H9 (cell line): Measurements from ENCODE around the gene GSTM3. TPM values are rescaled to one million over a fixed set of nuclear protein-coding genes. Genes with fewer than 3 reads are reported as not detected.
"Not testable (repeated sequence)": the region's sequence is repeated elsewhere in the genome, so short reads cannot be mapped to it uniquely, and the experiment has no call there.

Experiments used
- DNase-seq: peaks from one replicate; pipeline ENCODE4 v3.0.0-alpha.2; 2017
- H2AFZ ChIP-seq: one replicate; pipeline ENCODE4 v1.6.1; 2013; ENCODE audit warnings: mild to moderate bottlenecking, low read length, control low read depth, moderate library complexity
- H2AK5ac ChIP-seq: 2 replicates; pipeline ENCODE4 v1.6.1; 2013; ENCODE audit warnings: low read length, control low read depth, mixed read lengths; ENCODE audit not compliant: insufficient read length
- H2BK120ac ChIP-seq: one replicate; pipeline ENCODE4 v1.6.1; 2013; ENCODE audit warnings: low read depth, mild to moderate bottlenecking, low read length, control low read depth, inconsistent platforms; ENCODE audit not compliant: poor library complexity, severe bottlenecking
- H2BK12ac ChIP-seq: 2 replicates; pipeline ENCODE4 v1.6.1; 2013; ENCODE audit warnings: low read length, control low read depth, mixed read lengths, low read depth; ENCODE audit not compliant: insufficient read length
- H2BK15ac ChIP-seq: 2 replicates; pipeline ENCODE4 v1.6.1; 2013; ENCODE audit warnings: low read depth, low read length, control low read depth
- H2BK20ac ChIP-seq: one replicate; pipeline ENCODE4 v1.6.1; 2013; ENCODE audit warnings: low read depth, mild to moderate bottlenecking, low read length, control low read depth, inconsistent platforms; ENCODE audit not compliant: poor library complexity, severe bottlenecking
- H2BK5ac ChIP-seq: 2 replicates; pipeline ENCODE4 v1.6.1; 2013; ENCODE audit warnings: low read length, control low read depth, mixed read lengths; ENCODE audit not compliant: insufficient read length
- H3K14ac ChIP-seq: 2 replicates; pipeline ENCODE4 v1.6.1; 2013; ENCODE audit warnings: low read length, control low read depth; ENCODE audit not compliant: insufficient read depth
- H3K18ac ChIP-seq: 2 replicates; pipeline ENCODE4 v1.6.1; 2013; ENCODE audit warnings: low read depth, mild to moderate bottlenecking, mixed read lengths, low read length, control low read depth; ENCODE audit not compliant: insufficient read length
- H3K23ac ChIP-seq: 2 replicates; pipeline ENCODE4 v1.6.1; 2013; ENCODE audit warnings: low read length, control low read depth, mixed read lengths, low read depth; ENCODE audit not compliant: insufficient read length
- H3K23me2 ChIP-seq: 2 replicates; pipeline ENCODE4 v1.6.1; 2013; ENCODE audit warnings: low read depth, mild to moderate bottlenecking, mixed read lengths, low read length, control low read depth; ENCODE audit not compliant: insufficient read length, poor library complexity, severe bottlenecking
- H3K27ac ChIP-seq: 2 replicates; pipeline ENCODE4 v1.5.1; 2013; ENCODE audit warnings: low read length, control low read depth, mixed read lengths, low read depth; ENCODE audit not compliant: insufficient read length
- H3K27me3 ChIP-seq: 2 replicates; pipeline ENCODE4 v1.6.1; 2013; ENCODE audit warnings: low read length, control low read depth, inconsistent platforms; ENCODE audit not compliant: insufficient read depth
- H3K4ac ChIP-seq: 2 replicates; pipeline ENCODE4 v1.6.1; 2013; ENCODE audit warnings: low read depth, mild to moderate bottlenecking, control low read depth, inconsistent platforms, low read length, moderate library complexity
- H3K4me1 ChIP-seq: 2 replicates; pipeline ENCODE4 v1.6.1; 2013; ENCODE audit warnings: low read length, control low read depth, inconsistent platforms; ENCODE audit not compliant: insufficient read depth
- H3K4me2 ChIP-seq: 2 replicates; pipeline ENCODE4 v1.6.1; 2013; ENCODE audit warnings: low read length, control low read depth, mixed read lengths; ENCODE audit not compliant: insufficient read length, insufficient read depth
- H3K56ac ChIP-seq: 2 replicates; pipeline ENCODE4 v1.6.1; 2013; ENCODE audit warnings: low read depth, mild to moderate bottlenecking, mixed read lengths, low read length, control low read depth; ENCODE audit not compliant: insufficient read length
- H3K79me1 ChIP-seq: 2 replicates; pipeline ENCODE4 v1.6.1; 2013; ENCODE audit warnings: low read depth, mild to moderate bottlenecking, moderate library complexity, low read length, control low read depth, inconsistent platforms; ENCODE audit not compliant: insufficient read depth, poor library complexity, severe bottlenecking
- H3K79me2 ChIP-seq: 2 replicates; pipeline ENCODE4 v1.6.1; 2013; ENCODE audit warnings: low read length, control low read depth, inconsistent platforms; ENCODE audit not compliant: insufficient read depth
- H3K9ac ChIP-seq: 2 replicates; pipeline ENCODE4 v1.6.1; 2013; ENCODE audit warnings: low read length, control low read depth, mixed read lengths; ENCODE audit not compliant: insufficient read length; ENCODE audit errors: extremely low read depth
- H3K9me3 ChIP-seq: one replicate; pipeline ENCODE4 v1.6.1; 2013; ENCODE audit warnings: low read depth, low read length, inconsistent platforms; ENCODE audit not compliant: control insufficient read depth
- H3T11ph ChIP-seq: one replicate; pipeline ENCODE4 v1.6.1; 2013; ENCODE audit warnings: mild to moderate bottlenecking, low read length, control low read depth, inconsistent platforms
- H4K20me1 ChIP-seq: one replicate; pipeline ENCODE4 v1.6.1; 2013; ENCODE audit not compliant: control insufficient read depth, insufficient read length, insufficient read depth
- H4K5ac ChIP-seq: 2 replicates; pipeline ENCODE4 v1.6.1; 2013; ENCODE audit warnings: low read depth, mild to moderate bottlenecking, mixed read lengths, low read length, control low read depth; ENCODE audit not compliant: insufficient read length
- H4K8ac ChIP-seq: replicated peaks from 2 replicates; pipeline ENCODE4 v1.6.1; 2013; ENCODE audit warnings: low read length, control low read depth, mixed read lengths, low read depth; ENCODE audit not compliant: insufficient read length
- H4K91ac ChIP-seq: 2 replicates; pipeline ENCODE4 v1.6.1; 2013; ENCODE audit warnings: low read depth, mild to moderate bottlenecking, moderate library complexity, mixed read lengths, low read length, control low read depth; ENCODE audit not compliant: insufficient read length
- H3K27ac Mint-ChIP-seq, 3 experiments: 2 replicates in 2 of 3; 3 replicates in 1 of 3; pipeline ENCODE4 v1.8.0; 2020 to 2021; ENCODE audit warnings: mixed read lengths in 3 of 3, mild to moderate bottlenecking in 1 of 3, moderate library complexity in 1 of 3
- H3K27me3 Mint-ChIP-seq: 2 replicates; pipeline ENCODE4 v1.8.0; 2021; ENCODE audit warnings: low read depth, mild to moderate bottlenecking, moderate library complexity, mixed read lengths
- H3K36me3 Mint-ChIP-seq, 3 experiments: 2 replicates in 2 of 3; 3 replicates in 1 of 3; pipeline ENCODE4 v1.8.0; 2020 to 2021; ENCODE audit warnings: low read depth in 3 of 3, mixed read lengths in 3 of 3; ENCODE audit not compliant: insufficient read depth in 1 of 3
- H3K4me1 Mint-ChIP-seq, 2 experiments: 2 replicates each; pipeline ENCODE4 v1.8.0; 2020; ENCODE audit warnings: mixed read lengths in 2 of 2
- H3K4me3 Mint-ChIP-seq, 2 experiments: 2 replicates in 1 of 2; 3 replicates in 1 of 2; pipeline ENCODE4 v1.8.0; 2020 to 2021; ENCODE audit warnings: mild to moderate bottlenecking in 2 of 2, mixed read lengths in 2 of 2, moderate library complexity in 1 of 2
- H3K9me3 Mint-ChIP-seq, 2 experiments: 2 replicates in 1 of 2; 3 replicates in 1 of 2; pipeline ENCODE4 v1.8.0; 2020; ENCODE audit warnings: mild to moderate bottlenecking in 2 of 2, mixed read lengths in 2 of 2, moderate library complexity in 1 of 2
- CTCF ChIP-seq: fragments of 200-600 bp; sonication (generic); conservative IDR thresholded peaks from 3 replicates; pipeline ENCODE4 v1.8.0; 2021; ENCODE audit warnings: antibody characterized with exemption, mild to moderate bottlenecking
- WGBS: extraction: QIAGEN DNeasy Blood & Tissue Kit; methylation state at CpG from one replicate; pipeline ENCODE4 v1.1.7; 2013; ENCODE audit warnings: missing lambda C conversion rate, low lambda C conversion rate, mixed read lengths; ENCODE audit not compliant: insufficient read length; ENCODE audit errors: extremely low coverage; 5-methylcytosine and 5-hydroxymethylcytosine counted together
- total RNA-seq: library from RNA; stranded (reverse); gene quantifications from 2 replicates; pipeline ENCODE4 v1.2.1, GENCODE V29; 2021

The GSTM3 gene
- total RNA-seq, 1 experiment from 2014 or later, result 3.5 TPM

- Histone ChIP-seq H3K79me2 (no peaks in the 10 kb centered on the region), H3K56ac (no peak overlapping the region), H3K27ac (no peak overlapping the region), H3K4ac (no peak overlapping the region), H3K14ac (no peak overlapping the region), H3T11ph (no peak overlapping the region), H3K9me3 (no peaks in the 10 kb centered on the region), H3K4me2 (no peak overlapping the region), H2BK15ac (no peak overlapping the region), H3K9ac (no peak overlapping the region), H2BK120ac (no peak overlapping the region), H2BK20ac (no peak overlapping the region), H4K91ac (no peak overlapping the region), H2AK5ac (no peak overlapping the region), H2AFZ (no peak overlapping the region), H4K5ac (no peak overlapping the region), H3K79me1 (no peaks in the 10 kb centered on the region), H2BK5ac (no peak overlapping the region), H3K23ac (no peak overlapping the region), H3K18ac (no peak overlapping the region), H3K23me2 (no peaks in the 10 kb centered on the region), H4K8ac (no peak overlapping the region), H4K20me1 (no peaks in the 10 kb centered on the region), H3K4me1 (no peaks in the 10 kb centered on the region), H2BK12ac (no peak overlapping the region), H3K27me3 (no peaks in the 10 kb centered on the region; the same call in 1 of the 2 replicates)
- Mint-ChIP-seq H3K36me3 (peaks cover 6 to 16% (median 8%) of the 10 kb centered on the region in 3 experiments; a peak in 5 of 7 replicates), H3K4me1 (no peaks in the 10 kb centered on the region), H3K27me3 (peaks cover 14% of the 10 kb centered on the region), H3K9me3 (peaks cover 16 to 21% of the 10 kb centered on the region in 2 experiments), H3K27ac (no peak overlapping the region), H3K4me3 (no peak overlapping the region)
- WGBS, result no CpG with 5 or more reads among the region's 22 CpGs
- DNase-seq, result no peak
- no peak for TF ChIP-seq CTCF
These were observed 28.4 kb downstream of the GSTM3 start for GRCh38 chr1:109712321-109712864.

GRCh38 chr1:109711593-109712320 is 29.1 kb downstream of the GSTM3 start, which contains the start of gene GSTM5:
TSS of gene GSTM5 (plus strand) at chr1:109712251. CDS start at chr1:109712313, 62 bp downstream.
- not testable (repeated sequence) for H2AK5ac ChIP-seq, H3K56ac ChIP-seq, H3K9me3 ChIP-seq, H2BK120ac ChIP-seq, H3K4me2 ChIP-seq, H3K27ac Mint-ChIP-seq, H4K20me1 ChIP-seq, H4K5ac ChIP-seq, H2BK12ac ChIP-seq, H3K4me3 Mint-ChIP-seq, H3T11ph ChIP-seq, H3K27ac ChIP-seq, H3K79me2 ChIP-seq, H3K4me1 Mint-ChIP-seq, H3K79me1 ChIP-seq, H2AFZ ChIP-seq, H3K18ac ChIP-seq, H4K91ac ChIP-seq, H3K23ac ChIP-seq, H2BK15ac ChIP-seq, H3K9ac ChIP-seq, H2BK20ac ChIP-seq, H3K27me3 ChIP-seq, H3K14ac ChIP-seq, H4K8ac ChIP-seq, H3K4me1 ChIP-seq, H2BK5ac ChIP-seq, DNase-seq, H3K23me2 ChIP-seq, H3K4ac ChIP-seq
- Mint-ChIP-seq H3K9me3 (peaks cover 16 to 21% of the 10 kb centered on the region in 2 experiments), H3K36me3 (peaks cover 6 to 16% (median 8%) of the 10 kb centered on the region in 3 experiments; a peak in 5 of 7 replicates), H3K27me3 (peaks cover 14% of the 10 kb centered on the region)
- WGBS, result no CpG with 5 or more reads among the region's 33 CpGs
